Mesothelial cell of epicardium (in vitro differentiated cells): ENCODE data around the gene NDUFS8. TPM values are rescaled to one million over a fixed set of nuclear protein-coding genes. Genes with fewer than 3 reads are reported as not detected.

Experiments used
- DNase-seq, 2 experiments: peaks; one replicate each; pipeline ENCODE4 v3.0.0; 2021; ENCODE audit warnings: low spot score in 2 of 2; ENCODE audit not compliant: unreplicated experiment in 2 of 2
- H3K27ac Mint-ChIP-seq: 2 replicates; pipeline ENCODE4 v1.8.0; 2021; ENCODE audit warnings: mixed read lengths
- H3K27me3 Mint-ChIP-seq: 2 replicates; pipeline ENCODE4 v1.8.0; 2021; ENCODE audit warnings: low read depth, mixed read lengths
- H3K36me3 Mint-ChIP-seq: 2 replicates; pipeline ENCODE4 v1.8.0; 2021; ENCODE audit warnings: mixed read lengths
- H3K4me1 Mint-ChIP-seq: 2 replicates; pipeline ENCODE4 v1.8.0; 2021; ENCODE audit warnings: mixed read lengths
- H3K4me3 Mint-ChIP-seq: 2 replicates; pipeline ENCODE4 v1.8.0; 2021; ENCODE audit warnings: mild to moderate bottlenecking, moderate library complexity, mixed read lengths
- H3K9me3 Mint-ChIP-seq: 2 replicates; pipeline ENCODE4 v1.8.0; 2021; ENCODE audit warnings: mixed read lengths
- total RNA-seq: library from RNA; stranded (reverse); gene quantifications from 3 replicates; pipeline ENCODE4 v1.2.1, GENCODE V29; 2021
- TF ChIP-seq, protein P1 (sequence below): fragments of 200-600 bp; sonication (generic); IDR thresholded peaks from one replicate; pipeline ENCODE4 v1.5.0; 2021; ENCODE audit warnings: antibody characterized with exemption; ENCODE audit not compliant: unreplicated experiment

Gene NDUFS8
- total RNA-seq, 1 donor from 2014 or later = 132 TPM

DNA sequence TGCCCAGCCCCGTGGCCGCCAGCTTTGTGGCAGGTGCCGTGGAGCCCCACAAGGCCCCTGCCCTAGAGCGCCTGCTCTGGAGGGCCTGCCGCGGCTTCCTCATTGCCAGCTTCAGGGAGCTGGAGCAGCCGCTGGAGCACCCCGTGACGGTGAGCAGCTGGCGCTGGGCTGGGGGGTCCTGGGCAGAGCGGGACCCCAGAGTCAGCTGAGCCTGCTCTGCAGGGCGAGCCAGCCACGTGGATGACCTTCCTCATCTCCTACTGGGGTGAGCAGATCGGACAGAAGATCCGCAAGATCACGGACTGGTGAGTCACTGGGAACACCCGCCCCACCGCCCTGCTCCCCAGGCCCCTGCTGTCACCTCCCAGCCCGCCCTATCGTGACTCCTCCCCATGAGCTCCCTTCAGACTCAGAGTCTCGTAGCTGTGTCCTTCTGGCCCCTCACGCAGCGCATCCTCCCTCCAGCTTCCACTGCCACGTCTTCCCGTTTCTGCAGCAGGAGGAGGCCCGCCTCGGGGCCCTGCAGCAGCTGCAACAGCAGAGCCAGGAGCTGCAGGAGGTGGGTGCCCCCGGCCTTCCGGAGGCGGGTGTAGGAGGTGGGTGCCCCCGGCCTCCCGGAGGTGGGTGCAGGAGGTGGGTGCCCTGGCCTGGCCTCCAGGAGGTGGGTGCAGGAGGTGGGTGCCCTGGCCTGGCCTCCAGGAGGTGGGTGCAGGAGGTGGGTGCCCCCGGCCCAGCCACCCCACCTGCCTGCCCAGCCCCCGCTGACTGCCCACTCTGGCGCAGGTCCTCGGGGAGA, 13.1 kb downstream of the NDUFS8 start:
- no peaks in the 10 kb centered on the region for H3K9me3 Mint-ChIP-seq
- H3K4me3 Mint-ChIP-seq = no peak overlapping the region
- TF ChIP-seq, protein P1, sequence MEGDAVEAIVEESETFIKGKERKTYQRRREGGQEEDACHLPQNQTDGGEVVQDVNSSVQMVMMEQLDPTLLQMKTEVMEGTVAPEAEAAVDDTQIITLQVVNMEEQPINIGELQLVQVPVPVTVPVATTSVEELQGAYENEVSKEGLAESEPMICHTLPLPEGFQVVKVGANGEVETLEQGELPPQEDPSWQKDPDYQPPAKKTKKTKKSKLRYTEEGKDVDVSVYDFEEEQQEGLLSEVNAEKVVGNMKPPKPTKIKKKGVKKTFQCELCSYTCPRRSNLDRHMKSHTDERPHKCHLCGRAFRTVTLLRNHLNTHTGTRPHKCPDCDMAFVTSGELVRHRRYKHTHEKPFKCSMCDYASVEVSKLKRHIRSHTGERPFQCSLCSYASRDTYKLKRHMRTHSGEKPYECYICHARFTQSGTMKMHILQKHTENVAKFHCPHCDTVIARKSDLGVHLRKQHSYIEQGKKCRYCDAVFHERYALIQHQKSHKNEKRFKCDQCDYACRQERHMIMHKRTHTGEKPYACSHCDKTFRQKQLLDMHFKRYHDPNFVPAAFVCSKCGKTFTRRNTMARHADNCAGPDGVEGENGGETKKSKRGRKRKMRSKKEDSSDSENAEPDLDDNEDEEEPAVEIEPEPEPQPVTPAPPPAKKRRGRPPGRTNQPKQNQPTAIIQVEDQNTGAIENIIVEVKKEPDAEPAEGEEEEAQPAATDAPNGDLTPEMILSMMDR = no peak
- no peak overlapping the region for H3K27ac Mint-ChIP-seq
- H3K4me1 Mint-ChIP-seq = peaks cover 8% of the 10 kb centered on the region
- H3K27me3 Mint-ChIP-seq = no peaks in the 10 kb centered on the region
- no peaks in the 10 kb centered on the region for H3K36me3 Mint-ChIP-seq
- no peak for DNase-seq

DNA sequence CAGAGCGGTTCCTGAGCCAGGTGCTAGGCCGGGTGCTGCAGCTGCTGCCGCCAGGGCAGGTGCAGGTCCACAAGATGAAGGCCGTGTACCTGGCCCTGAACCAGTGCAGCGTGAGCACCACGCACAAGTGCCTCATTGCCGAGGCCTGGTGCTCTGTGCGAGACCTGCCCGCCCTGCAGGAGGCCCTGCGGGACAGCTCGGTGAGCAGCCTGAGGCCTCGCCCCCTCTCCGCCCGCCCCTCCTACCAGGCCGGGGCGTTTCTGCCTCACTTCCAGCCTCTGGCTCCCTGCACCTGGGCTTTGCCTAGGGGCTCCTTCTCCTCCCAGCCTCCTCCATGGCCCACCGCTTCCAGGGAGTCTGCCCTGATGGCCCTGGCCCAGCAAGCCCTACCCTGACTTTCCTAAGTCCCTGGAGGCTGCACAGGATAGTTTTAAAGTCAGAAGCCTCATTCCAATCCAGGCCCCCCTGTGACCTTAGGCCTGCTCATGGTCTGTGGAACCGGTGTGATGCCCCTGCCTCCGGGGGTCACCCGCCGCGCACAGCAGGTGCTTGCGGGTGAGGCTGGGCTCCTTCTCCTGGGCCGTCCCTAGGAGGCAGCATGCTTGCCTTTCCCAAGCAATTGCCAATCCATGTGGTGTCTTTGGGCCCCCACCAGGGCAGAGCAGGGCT, 13.8 kb downstream of the NDUFS8 start:
- Mint-ChIP-seq H3K36me3 (no peaks in the 10 kb centered on the region), H3K27ac (no peak overlapping the region), H3K9me3 (no peaks in the 10 kb centered on the region), H3K27me3 (no peaks in the 10 kb centered on the region), H3K4me1 (peaks cover 8% of the 10 kb centered on the region), H3K4me3 (no peak overlapping the region)
- TF ChIP-seq, protein P1 = no peak
- no peak for DNase-seq

DNA sequence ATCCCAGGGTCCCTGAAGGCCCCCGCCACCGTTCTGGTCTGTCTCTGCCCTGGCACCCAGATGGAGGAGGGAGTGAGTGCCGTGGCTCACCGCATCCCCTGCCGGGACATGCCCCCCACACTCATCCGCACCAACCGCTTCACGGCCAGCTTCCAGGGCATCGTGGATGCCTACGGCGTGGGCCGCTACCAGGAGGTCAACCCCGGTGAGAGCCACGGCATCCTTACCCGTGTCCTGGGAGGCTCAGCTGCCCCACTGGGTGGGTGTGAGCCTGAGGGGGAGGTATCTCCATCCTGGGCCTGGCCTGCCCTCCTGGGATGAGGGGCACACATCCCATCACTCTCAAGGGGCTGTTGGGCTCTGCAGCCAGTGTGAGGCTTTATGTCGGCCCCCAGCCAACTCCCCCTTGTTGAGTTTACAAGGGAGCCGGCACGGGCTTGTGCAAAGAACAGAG, 14.4 kb downstream of the NDUFS8 start:
- Mint-ChIP-seq H3K27ac (no peak overlapping the region), H3K9me3 (no peaks in the 10 kb centered on the region), H3K4me1 (peaks cover 6% of the 10 kb centered on the region), H3K4me3 (no peak overlapping the region), H3K27me3 (no peaks in the 10 kb centered on the region), H3K36me3 (no peaks in the 10 kb centered on the region)
- no peak for DNase-seq
- TF ChIP-seq, protein P1 = no peak

DNA sequence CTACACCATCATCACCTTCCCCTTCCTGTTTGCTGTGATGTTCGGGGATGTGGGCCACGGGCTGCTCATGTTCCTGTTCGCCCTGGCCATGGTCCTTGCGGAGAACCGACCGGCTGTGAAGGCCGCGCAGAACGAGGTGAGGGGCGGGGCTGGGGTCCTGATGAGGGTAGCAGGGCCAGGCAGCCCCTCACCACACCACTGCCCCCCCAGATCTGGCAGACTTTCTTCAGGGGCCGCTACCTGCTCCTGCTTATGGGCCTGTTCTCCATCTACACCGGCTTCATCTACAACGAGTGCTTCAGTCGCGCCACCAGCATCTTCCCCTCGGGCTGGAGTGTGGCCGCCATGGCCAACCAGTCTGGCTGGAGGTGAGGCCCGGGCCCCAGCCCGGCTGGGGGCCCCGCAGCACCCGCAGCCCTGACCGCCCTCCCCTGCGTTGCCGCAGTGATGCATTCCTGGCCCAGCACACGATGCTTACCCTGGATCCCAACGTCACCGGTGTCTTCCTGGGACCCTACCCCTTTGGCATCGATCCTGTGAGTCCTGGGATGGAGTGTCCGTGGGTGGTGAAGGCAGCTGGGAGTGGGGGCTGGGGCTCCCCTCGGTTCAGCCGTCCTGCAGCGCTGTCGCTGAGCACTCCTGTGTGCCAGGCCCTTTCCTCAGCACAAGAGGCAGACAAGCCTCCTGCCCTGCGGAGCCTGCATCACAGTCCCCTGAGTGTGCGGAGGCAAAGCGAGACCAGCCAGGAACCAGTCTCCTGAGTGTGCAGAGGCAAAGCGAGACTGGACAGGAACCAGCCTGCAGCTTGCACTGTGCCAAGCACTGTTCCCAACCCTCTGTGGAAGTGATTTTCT, 17.2 kb downstream of the NDUFS8 start:
- H3K36me3 Mint-ChIP-seq = no peaks in the 10 kb centered on the region
- TF ChIP-seq, protein P1 = no peak
- H3K27me3 Mint-ChIP-seq = no peaks in the 10 kb centered on the region
- no peaks in the 10 kb centered on the region for H3K4me1 Mint-ChIP-seq
- no peak overlapping the region for H3K4me3 Mint-ChIP-seq
- DNase-seq = no peak
- no peaks in the 10 kb centered on the region for H3K9me3 Mint-ChIP-seq
- no peak overlapping the region for H3K27ac Mint-ChIP-seq

DNA sequence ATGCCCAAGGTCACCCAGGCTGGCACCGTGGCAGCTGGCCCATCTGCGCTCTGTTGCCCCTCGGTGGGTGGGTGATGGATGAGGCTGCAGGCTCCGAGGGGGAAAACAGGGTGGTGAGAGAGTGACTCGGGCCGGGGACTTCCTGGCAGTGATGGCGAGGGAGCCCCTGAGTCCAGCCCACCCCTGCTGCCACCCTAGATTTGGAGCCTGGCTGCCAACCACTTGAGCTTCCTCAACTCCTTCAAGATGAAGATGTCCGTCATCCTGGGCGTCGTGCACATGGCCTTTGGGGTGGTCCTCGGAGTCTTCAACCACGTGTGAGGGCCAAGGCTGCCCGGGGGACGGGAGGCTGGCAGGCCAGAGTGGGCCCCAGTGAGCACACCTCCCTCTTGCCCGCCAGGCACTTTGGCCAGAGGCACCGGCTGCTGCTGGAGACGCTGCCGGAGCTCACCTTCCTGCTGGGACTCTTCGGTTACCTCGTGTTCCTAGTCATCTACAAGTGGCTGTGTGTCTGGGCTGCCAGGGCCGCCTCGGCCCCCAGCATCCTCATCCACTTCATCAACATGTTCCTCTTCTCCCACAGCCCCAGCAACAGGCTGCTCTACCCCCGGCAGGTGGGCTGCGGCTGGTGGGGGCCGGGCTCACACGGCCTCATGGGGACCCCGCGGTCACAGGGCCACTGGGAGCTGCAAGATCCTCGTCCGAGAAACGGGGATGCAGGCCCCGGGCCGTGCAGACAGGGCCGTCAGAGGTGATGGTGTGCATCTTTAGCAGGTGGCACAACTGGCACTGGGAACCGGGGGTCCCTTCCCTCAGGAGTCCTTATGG, 18.4 kb downstream of the NDUFS8 start:
- Mint-ChIP-seq H3K27ac (no peak overlapping the region), H3K36me3 (peaks cover 2% of the 10 kb centered on the region), H3K27me3 (no peaks in the 10 kb centered on the region), H3K4me1 (no peaks in the 10 kb centered on the region), H3K4me3 (no peak overlapping the region), H3K9me3 (no peaks in the 10 kb centered on the region)
- no peak for DNase-seq
- TF ChIP-seq, protein P1 = no peak
